Activated CD4-positive, alpha-beta T cell treated with anti-CD3 and anti-CD28 coated beads, Interleukin-2, Interleukin-4, amounts not matched to agents 100 ng/mL and 50 ng/mL, durations not matched to agents 16 hours and 8 hours (primary cell): Measurements from ENCODE around the gene MST1R.
"Not testable (repeated sequence)": the region's sequence is repeated elsewhere in the genome, so short reads cannot be mapped to it uniquely, and the experiment has no call there.

Source experiments
- DNase-seq: peaks from one replicate; pipeline ENCODE4 v3.0.0-alpha.2; 2020; ENCODE audit warnings: low spot score

MST1R gene

DNA sequence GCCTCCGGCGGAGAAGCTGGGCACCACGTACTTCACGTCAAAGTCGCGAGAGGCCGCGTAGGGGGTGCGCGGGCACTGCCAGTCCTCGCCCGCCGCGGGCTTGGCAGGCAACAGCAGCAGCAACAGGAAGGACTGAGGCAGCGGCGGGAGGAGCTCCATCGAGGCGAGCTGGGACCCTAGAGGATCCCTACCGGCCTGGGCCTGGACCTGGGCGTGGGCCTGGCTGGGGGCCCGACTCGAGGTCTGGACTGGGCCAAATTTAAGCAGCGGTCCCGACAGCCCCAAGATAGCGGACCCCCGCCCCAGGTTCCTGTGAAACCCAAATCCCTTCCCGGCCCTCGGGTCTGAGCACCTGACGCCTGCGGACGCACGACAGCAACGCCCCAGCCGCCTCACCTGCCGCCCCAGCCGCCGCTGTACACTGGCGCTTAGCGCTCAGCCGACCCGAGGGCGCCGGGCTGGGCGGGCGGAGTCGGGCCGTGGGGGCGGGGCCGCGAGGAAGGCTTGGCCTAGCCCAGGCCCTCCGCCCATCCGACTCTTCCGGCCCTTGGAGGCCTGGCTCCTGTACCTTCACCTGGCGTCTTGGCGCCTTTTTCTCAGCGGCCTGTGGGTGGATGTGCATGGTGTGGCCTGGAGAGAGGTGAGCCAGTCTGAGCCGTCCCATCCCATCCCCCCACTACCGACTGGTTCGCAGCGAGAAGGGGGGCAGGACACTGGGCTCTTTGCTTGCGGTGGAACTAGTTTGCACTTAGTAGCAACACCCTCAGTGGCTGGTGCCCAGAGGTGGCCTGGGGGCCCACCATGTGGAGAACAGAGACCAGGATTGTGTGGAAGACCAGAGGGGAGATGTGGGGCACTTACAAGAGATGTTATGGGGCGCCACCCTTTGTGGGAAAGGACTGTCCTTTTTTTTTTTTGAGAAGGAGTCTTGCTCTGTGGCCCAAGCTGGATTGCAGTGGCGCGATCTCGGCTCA is at the start of gene MST1R:
MST1R (minus strand) TSS at position 423 of the 974 bp plus-strand sequence; CDS start at position 159, 264 bp downstream.
- peak; percentile 79 for DNase-seq

DNA sequence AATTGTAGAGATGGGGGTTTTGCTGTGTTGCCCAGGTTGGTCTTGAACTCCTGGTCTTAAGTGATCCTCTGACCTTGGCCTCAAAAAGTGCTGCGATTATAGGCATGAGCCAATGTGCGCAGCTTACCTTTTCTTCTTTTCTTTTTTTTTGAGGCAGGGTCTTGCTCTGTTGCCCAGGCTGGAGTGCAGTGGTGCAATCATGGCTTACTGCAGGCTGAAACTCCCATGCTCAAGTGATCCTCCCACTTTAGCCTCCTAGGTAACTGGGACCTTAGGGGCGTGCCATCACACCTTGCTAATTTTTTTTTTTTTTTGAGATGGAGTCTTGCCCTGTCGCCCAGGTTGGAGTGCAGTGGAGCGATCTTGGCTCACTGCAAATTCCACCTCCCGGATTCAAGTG is 49.3 kb upstream of the MST1R start:
- DNase-seq = no peak

DNA sequence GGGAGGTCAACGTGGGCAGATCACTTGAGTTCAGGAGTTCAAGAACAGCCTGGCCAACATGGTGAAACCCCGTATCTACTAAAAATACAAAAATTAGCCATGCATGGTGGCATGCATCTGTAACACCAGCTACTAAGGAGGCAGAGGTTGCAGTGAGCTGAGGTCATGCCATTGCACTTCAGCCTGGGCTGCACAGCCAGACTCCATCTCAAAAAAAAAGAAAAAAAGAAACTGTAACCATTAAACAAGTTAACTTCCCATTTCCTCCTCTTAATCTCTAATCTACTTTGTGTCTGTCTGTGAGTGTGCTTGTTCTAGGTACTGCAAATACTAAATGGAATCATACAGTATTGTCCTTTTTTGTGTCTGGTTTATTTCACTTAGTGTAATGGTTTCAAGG is 39.0 kb upstream of the MST1R start:
- no peak for DNase-seq

DNA sequence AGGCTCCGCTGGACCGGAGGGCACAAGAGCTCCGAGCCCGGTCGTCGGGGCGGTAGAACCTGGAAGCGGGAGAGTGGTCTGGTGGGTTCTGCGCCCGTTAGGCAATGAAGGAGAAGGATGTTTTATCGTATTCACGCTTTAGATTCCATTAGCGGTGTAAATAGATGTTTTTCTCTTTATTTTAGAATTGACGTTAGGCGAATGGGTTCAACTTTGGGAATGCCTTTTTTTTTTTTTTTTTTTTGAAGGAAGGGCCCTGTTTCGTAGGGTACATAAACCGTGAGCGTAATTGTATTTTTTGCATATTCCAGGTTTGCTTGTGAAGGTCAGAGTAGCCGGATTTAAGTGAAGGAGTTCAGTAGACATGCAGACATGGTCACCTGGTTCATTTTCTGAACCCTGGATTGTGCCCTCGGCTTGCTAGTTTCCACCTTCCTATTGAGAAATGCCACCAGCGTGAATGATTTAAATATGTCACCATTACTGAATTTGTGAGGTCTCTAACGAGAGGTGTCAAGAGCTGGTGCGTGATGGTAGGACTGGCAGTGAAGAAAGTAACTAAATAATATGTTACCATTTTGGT is 37.1 kb upstream of the MST1R start:
- DNase-seq = no peak

DNA sequence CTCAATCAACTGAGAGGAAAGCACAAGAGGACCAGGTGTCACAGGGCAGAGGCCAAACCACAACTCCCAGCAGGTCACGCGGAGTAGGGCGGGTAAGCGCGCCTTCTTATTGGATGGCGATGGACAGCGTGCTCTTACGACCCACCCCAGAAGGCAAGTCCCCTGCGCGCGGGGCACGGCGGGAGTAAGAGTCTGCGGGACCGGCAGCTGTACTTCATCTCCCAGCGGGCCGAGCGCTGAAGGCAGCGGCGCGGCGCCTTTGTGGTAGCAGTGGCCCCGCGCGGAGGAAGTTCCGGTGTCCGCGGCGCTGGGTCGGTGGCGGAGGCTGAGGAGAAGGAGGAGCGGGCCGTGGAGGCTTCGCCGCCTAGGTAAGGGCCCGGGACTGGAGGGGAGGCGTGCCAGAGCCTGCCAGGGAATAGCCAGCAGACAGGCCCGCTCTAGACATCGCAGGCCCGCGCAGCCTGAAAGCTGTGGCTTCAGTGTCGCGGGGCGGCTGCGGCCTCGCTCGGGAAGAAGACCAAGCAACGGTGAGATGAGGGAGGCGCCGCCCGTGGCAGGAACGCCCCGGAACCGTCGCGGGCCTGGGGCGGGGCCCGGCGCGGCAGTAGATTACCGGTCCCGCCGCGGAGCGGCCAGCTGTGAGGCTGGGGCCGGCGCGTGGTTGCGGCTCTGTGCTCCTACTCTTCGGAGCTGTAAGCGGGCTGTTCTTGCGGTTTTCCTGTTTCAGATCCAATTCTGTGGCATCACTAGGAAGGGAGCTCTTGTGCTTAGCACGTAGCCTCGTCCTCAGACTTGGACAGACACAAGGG is 36.4 kb upstream of the MST1R start, which contains the start of gene RBM6:
RBM6 (plus strand) TSS at position 293 of the 809 bp plus-strand sequence. CDS start 22,492 bp downstream, outside the sequence.
- peak; percentile 97 for DNase-seq

DNA sequence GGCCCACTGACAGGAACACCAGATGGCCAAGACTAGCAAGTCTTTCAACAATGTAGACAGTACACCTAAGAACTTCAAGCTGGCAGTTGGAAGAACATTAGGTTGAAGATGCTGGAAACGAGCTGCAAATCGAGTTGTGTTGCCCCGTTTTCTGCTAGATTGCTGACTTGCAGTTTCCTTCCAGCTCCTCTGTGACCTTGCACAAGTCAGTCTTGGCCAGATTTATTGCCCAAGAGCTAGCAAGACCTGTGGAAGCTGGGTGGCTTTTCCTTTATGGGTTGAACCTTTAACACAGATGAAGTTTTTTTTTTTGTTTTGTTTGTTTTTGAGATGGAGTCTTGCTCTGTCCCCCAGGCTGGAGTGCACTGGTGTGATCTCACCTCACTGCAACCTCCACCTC is 33.4 kb upstream of the MST1R start:
- no peak for DNase-seq

DNA sequence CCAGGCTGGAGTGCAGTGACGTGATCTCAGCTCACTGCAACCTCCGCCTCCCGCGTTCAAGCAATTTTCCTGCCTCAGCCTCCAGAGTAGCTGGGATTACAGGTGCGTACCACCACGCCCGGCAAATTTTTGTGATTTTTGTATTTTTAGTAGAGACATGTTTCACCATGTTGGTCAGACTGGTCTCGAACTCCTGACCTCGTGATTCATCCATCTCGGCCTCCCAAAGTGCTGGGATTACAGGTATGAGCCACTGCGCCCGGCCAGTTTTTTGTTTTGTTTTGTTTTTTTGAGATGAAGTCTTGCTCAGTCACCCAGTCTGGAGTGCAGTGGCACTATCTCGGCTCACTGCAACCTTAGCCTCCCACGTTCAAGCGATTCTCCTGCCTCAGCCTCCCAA is 28.6 kb upstream of the MST1R start:
- not testable (repeated sequence) for DNase-seq

DNA sequence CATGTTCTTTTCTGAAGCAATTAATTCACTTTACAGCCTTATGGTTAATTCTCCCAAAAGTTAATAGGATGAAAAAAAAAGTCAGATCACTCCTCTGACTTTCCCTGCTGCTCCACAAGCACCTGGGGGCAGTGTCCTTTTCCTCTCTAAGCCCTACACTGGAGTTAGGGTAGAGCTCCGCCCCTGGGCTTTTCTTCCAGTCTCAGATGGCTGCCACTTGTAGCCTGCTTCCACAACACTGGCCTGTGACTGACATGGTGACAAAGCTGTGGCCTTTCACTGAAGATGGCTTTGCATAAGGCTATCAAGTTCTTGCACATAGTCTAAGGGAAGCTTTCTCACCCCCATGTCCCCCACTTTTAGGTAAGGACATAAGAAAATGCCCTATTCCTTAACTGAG is 27.2 kb upstream of the MST1R start:
- no peak for DNase-seq

DNA sequence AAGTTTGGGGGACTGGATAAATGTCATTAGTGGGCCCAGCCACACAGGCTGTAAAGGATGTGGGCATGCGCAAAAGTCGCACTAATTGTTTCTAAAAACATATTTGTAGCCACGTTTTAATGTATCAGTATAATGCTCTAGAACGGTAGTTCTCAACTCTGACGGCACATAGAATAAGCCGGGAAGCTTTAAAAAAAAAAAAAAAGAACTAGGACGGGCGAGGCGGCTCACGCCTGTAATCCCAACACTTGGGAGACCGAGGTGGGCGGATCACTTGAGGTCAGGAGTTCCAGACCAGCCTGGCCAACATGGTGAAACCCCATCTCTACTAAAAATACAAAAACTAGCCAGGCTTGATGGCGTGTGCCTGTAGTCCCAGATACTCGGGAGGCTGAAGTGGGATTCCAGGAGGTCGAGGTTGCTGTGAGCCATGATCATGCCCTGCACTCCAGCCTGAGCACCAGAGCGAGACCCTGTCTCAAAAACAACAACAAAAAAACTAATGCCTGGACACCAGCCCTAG is 26.6 kb upstream of the MST1R start:
- DNase-seq = no peak

DNA sequence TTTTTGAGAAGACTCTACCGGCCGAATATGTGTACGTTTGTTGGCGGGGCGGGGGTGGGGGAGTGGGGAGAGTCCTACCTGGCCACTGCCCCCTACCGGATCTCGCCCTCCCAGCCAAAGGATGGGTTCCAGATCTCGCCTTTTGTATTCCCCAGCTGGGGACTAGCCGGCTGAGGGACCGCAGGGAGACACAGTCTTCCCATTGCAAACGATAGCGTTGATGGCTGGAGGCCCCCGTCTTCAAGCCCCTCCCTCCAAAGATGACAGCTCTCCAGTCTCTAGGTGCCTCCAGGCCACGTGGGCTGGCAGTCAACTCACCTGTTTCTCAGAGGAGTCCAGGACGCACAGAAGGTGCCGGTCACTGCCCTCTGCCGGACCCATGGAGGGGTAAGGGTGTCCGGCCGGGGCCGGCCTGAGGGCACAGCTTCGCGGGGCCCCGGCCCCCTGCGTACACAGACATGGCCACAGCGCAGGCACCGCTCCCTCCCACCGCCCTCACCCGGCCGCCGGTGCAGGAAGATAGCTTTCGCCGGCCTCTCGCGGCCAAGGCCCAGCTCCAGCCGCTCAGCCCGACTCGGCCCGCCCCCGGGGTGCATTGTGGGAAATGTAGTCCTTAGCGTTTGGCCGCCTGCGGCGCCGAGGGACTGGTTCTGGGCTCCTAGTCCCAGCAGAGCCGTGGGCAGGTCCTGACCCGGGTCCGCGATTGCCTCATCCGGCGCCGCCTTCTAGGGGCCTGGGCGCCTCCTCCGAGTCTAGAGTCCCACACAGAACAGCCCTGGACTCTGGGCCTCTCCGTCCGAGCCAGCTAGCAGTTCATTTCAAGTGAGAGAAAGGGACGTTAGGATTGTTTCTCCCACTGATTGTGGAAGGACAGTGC is 25.9 kb upstream of the MST1R start, which contains the start of gene MON1A:
MON1A (minus strand) TSS at position 521 of the 877 bp plus-strand sequence. CDS start 16,465 bp downstream, outside the sequence.
- peak; percentile 92 for DNase-seq

DNA sequence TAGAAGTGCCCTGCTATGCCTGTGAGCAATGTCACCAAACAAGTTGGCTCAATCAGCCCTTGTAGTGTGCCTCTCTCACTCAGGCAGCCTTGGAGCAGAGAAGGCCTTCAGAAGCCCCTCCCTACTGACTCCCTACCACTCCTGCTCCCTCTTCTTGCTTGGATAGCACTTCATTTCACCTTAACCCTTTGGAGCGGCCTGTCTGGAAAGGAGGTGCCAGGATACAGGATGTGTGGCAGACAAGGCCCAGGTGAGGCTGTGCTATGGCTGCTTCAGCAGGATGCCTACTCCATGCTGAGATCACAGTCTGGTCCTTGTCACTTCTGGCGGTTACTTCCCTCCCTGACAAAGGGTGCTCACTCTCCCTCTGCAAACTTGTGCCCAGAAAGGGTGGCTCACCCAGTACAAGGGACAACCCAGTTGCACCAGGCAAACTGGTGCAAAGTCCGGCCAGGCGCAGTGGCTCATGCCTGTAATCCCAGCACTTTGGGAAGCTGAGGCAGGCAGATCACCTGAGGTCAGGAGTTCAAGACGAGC is 24.9 kb upstream of the MST1R start:
- no peak for DNase-seq

DNA sequence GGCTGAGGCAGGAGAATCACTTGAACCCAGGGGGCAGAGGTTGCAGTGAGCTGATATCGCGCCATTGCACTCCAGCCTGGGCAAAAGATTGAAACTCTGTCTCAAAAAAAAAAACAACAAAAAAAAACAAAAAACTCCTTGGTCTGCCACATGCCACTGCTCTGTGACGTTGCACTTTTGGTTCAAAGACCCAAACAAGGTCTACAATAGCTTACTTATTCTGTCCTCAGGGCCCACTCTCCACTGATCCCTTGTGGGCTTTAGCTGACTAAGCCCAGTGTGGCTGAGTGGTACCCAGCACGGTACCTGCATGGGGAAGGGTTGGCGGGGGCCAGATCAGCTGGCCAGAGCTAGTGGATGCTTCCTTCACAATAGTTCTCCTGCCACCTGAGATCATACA is 24.1 kb upstream of the MST1R start:
- DNase-seq = no peak

DNA sequence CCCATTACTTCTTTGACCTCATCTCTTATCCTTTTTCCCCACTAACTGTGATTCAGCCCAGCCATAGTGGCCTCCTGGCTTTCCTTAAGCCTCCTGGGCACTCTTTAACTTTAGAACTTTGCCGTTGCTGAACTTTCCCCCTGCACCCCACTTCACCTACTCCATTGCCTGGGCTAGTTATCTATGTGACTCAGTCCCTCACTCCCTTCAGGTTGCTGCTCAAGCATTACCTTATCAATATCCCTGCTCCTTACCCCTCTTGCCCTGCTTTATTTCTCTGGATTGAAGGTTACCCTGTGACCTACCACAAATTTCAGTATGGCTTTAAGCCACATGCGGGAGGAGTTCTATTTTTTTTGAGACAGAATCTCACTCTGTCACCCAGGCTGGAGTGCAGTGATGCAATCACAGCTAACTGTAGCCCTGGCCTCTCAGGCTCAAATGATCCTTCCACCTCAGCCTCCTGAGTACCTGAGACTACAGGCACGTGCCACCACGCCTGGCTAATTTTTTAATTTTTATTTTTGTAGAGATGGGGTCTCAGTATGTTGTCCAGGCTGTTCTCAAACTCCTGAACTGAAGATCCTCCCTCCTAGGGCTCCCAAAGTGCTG is 22.6 kb upstream of the MST1R start:
- no peak for DNase-seq

DNA sequence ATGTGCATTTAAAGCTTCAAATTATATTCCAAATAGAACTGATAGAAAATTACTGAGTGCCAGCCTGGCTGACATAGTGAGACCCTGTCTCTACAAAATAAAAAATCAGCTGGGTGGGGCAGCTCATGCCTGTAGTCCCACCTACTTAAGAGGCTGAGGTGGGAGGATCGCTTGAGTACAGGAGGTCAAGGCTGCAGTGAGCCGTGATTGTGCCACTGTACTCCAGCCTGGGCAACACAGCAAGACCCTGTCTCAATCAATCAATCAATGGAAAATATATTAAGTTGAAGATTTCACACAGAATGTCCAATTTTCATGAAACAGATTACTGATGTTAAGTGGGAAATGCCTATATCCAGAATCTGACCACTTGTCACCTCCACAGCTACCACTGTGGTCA is 21.8 kb upstream of the MST1R start:
- DNase-seq = no peak

DNA sequence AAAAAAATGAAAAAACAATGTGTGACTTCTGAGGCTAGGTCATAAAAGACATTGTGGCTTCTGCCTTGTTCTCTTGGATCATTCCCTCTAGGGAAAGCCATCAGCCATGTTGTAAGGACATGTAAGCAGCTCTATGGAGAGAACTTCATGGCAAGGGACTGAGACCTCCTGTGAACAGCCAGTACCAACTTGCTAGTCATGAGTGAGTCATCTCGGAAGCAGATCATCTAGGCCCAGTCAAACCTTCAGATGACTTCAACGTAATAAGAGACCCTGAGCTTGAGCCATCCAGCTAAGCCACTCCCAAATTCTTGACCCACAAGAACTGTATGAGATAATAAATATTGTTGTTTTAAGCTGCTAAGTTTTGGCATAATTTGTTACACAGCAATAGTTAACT is 21.0 kb upstream of the MST1R start:
- no peak for DNase-seq

DNA sequence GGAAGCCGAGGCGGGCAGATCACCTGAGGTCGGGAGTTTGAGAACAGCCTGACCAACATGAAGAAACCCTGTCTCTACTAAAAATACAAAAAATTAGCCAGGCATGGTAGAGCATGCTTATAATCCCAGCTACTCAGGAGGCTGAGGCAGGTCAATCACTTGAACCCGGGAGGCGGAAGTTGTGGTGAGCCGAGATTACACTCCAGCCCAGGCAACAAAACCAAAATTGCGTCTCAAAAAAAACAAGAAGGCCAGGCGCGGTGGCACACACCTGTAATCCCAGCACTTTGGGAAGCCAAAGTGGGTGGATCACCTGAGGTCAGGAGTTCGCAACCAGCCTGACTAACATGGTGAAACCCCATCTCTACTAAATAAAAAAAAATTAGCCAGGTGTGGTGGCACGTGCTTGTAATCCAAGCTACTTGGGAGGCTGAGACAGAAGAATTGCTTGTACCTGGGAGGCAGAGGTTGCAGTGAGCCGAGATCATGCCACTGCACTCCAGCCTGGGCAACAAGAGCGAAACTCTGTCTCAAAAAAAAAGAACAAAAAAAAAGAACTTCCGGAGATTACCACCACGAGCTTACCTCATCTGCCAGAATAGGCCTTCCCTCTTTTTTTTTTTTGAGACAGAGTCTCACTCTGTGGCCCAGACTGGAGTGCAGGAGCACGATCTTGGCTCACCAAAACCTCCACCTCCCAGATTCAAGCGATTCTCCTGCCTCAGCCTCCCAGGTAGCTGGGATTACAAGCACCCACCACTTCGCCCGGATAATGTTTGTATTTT is 14.3 kb upstream of the MST1R start:
- not testable (repeated sequence) for DNase-seq

DNA sequence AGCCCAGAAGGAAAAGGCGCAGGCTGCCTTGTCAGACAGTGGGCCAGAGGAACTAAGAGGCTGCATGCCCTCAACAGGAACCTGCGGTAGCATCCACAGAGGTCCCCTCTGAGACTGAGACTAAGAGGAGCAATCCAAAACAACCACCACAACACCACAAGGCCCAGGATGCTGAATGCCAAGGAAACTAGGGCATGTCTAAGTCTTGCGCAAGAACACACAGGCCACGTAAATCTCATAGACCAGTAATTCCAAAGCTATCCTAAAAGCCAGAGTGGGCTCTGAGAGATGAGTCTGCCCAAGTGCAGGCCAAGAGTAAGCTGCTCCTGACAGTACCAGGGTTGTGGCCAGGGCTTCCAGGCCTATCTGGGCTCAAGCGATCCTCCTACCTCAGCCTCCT is 13.0 kb upstream of the MST1R start:
- DNase-seq = no peak

DNA sequence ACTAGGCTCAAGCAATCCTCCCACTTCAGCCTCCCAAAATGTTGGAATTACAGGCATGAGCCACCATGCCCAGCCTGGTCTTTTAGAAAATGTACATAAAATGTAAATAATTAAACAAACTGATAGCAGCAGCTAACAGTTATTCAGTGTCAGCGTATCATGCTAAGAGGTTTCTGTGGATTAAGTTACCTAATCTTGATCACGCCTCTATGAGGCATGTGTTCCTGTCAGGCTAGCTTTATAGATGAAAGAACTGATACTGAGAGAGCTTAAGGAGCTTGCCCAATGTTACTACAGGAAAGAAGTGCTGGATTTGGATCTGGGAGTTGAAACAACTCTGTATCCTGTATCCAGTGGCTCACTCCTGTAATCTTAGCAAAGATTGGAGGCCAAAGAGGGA is 11.2 kb upstream of the MST1R start:
- no peak for DNase-seq

DNA sequence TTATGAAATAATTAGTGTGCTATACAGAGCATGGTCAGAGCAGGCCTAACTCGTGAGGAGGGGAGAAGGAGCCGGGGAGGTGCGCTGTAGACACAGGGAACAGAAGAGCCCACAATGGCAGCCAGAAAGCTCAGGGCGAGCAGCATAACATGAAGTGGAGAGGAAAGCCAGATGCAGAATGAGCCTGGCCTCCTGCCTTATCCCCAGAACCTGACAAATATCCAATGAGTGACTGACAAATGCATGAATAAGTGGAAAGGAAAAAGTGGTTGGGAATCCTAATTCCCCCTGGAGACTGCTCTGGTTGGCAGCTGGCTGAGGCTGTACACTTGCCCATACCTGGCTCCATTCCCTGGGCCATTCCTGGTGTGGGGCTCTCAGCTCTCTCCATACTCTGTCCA is 9.2 kb upstream of the MST1R start:
- DNase-seq = no peak

DNA sequence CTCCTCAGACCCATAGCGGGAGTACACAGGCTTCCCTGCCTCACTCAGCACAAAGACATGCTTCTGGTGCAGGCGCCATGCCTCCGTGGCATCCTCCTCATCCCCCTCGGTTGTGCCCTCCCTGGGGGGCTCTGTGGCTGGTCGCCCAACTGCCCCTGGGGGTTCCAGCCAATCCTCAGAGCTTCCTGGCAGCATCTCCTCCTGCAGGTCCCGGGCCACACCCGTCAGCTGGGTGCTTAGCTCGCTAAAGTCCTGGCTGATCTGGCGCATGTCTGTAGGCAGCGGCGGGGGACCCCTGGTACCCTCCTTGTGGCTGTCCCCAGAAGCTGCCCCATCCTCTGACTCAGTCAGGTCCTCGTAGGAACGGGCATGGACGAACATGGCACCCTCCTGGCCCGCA is 7.9 kb upstream of the MST1R start:
- no peak for DNase-seq
